HG02938 (cell line): ENCODE results near the gene RAP1GAP2.
"Not testable (repeated sequence)": the region's sequence is repeated elsewhere in the genome, so short reads cannot be mapped to it uniquely, and the experiment has no call there.

Source experiments
- ATAC-seq: cut with Tn5 transposase; IDR thresholded peaks from one replicate; pipeline ENCODE4 v1.9.1; 2021; ENCODE audit warnings: mild to moderate bottlenecking, moderate library complexity; ENCODE audit not compliant: unreplicated experiment

Gene RAP1GAP2

GRCh38 chr17:2964028-2964356 lies 167.8 kb downstream of the RAP1GAP2 start:
- ATAC-seq = no peak

DNA sequence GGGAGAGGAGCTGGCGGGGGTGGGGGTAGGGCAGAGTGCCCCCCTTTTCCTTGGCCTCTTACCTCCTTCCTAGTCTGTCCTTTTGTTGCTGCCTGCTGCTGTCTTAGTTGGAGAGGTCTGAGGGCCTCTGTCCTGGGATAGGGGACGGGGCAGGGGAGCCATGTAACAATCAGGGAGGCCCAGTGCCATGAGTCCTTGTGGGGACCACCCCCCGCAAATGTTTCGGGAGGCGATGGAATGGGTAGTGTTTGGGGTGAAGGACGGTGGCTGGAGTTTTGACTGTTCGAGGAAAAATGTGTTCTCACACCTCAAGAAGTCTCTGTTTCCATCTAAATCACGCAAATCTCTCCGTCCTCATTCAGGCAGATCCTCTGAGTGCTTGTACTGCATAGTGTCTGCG lies 168.1 kb downstream of the RAP1GAP2 start:
- no peak for ATAC-seq

GRCh38 chr17:2964831-2965230 lies 168.6 kb downstream of the RAP1GAP2 start:
- no peak for ATAC-seq

GRCh38 chr17:2965621-2966595 lies 169.7 kb downstream of the RAP1GAP2 start:
- no peak for ATAC-seq

GRCh38 chr17:2967515-2967914 lies 171.3 kb downstream of the RAP1GAP2 start:
- ATAC-seq = no peak

GRCh38 chr17:2971851-2972250 lies 175.6 kb downstream of the RAP1GAP2 start:
- no peak for ATAC-seq

DNA sequence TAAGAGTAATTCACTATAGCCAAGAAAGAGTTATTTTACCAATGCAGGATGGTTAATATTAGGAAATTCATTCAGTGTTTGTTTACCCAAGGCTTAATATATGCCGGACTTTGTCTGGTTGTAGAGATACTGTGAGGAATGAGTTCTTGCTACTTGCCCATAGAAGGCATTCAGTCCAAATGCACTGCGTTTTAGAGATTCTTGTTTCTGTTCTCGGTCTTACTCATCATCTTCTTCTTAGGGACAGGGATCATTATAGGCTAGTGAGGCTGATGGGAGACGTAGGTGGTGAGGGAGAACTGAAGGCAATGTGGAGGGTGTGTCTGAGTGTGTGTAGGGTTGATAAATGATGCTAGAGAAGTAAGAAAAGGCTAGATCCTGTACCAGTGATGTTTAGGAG lies 176.5 kb downstream of the RAP1GAP2 start:
- ATAC-seq = no peak

DNA sequence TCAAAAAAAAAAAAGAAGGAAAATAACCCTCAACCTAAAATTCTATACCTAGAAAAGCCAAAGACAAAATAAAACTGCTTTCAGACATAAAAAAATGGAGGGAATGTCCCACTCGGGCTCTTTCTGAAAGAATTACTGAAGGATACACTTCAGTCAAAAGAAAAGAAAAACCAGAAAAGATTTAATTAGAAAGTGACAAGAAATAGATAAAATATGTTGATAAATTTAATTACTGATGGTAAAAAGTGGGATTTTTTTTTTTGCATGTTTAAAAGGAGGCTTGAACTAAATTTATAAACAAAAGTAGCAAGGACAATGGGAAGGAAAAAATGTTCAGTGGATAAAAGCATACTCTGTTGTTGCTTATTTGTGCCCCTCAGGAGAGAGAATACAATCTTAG lies 178.1 kb downstream of the RAP1GAP2 start:
- no peak for ATAC-seq

DNA sequence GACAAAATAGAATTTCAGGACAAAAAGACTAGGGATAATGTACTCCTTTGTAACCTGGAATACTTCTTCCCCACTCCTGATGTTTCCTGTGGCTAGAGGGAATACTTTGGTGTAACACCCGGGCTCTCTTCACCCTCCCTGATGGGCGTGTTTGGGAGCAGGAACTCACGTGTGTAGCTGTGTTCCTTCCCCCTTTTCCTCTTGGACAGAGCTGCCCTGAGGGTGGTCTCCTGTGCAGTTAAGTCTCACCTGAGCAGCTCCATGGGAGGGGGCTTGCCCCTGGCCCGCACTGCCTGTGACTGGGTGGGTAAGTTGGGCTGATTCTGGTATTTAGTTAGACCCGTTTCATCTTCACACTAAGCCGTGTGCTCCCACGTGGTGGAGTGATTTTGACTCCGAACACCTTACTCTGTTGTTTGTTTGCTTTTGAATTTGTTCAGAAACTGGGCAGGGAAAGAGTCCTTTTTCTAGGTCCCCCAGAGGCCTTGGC lies 179.3 kb downstream of the RAP1GAP2 start:
- ATAC-seq = no peak

DNA sequence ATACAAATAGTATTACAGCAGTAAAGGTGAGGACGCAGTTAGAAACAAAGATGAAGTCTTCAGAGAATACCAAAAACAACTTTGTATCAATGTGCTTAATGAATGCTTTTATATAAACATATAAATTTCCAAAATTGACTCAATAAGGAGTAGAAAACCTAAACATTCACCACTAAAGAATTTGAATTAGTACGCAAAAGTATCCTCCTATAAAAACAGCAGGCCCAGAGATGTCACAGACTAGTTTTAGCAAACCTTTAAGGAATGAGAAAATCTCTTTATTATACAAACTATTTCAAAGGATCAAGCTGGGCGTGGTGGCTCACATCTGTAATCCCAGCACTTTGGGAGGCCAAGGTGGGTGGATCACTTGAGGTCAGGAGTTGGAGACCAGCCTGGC lies 180.9 kb downstream of the RAP1GAP2 start:
- ATAC-seq = no peak

GRCh38 chr17:2978116-2978515 lies 181.9 kb downstream of the RAP1GAP2 start:
- no peak for ATAC-seq

DNA sequence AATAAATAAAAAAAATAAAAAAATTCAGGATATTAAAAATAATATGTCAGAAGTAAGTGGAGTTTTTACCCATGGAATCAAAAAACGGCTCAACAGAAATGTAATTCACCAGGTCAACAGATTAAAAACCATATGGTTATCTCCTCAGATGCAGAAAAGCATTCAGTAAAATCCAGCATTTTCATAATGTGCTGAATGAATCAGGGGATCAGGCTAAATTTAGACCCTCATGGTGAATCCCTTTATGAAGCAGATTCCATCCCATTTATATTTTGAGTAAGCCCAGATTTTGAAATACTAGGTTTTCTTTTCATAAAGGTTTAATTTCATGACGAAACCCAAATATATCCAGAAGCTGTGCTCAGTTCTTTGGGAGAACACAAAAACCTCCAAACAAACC lies 182.8 kb downstream of the RAP1GAP2 start:
- no peak for ATAC-seq

DNA sequence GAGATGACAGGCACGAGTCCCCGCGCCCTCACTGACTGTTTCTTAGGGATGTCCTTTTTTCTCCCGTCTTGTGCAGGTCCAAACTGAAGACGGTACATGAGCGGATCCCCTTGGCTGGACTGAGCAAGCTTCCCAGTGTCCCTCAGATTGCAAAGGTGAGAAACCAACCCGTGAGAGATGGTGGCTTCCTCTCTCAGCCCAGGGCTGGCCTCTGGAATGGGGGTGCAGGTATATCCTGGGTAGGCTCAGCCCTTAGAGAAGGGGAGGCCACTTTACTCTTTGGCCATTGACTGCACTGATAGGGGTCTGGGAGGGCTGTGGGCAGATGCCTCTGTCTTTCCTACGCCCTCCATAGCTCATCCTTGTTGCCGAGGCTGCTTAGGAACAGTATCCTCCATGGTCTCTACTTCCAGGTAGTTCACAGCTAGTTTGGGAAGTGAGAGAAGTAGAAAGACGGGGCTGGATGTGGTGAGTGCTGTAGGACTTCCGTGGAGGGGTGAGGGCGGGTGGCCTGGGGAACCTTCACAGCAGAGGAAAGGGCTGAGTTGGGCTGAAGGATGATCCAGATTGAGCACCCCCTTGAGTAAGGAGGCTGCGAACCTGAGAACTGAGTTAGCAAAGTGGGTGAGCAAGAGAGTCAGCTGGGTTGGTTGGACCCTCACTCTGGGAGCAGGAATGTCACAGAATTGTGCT lies 184.1 kb downstream of the RAP1GAP2 start:
- ATAC-seq = no peak

DNA sequence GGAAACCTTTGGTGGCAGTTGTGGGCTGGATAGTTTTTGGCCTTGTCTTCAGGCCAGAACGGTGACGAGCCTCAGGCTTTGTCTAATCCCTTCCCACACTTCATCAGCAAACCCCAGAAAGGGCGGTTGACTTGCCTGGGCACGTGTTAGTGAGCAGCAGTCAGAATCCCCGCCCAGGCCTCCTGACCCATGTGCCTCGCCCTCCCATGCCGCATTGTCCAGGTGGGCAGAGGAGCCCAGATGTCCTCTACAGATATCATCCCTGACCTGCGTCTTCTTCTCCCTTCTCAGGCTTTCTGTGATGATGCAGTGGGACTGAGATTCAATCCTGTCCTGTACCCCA lies 184.6 kb downstream of the RAP1GAP2 start:
- no peak for ATAC-seq

- ATAC-seq = no peak
Observed at GRCh38 chr17:2981325-2981724, 185.1 kb downstream of the RAP1GAP2 start.

GRCh38 chr17:2982854-2983253 lies 186.6 kb downstream of the RAP1GAP2 start:
- ATAC-seq = no peak

DNA sequence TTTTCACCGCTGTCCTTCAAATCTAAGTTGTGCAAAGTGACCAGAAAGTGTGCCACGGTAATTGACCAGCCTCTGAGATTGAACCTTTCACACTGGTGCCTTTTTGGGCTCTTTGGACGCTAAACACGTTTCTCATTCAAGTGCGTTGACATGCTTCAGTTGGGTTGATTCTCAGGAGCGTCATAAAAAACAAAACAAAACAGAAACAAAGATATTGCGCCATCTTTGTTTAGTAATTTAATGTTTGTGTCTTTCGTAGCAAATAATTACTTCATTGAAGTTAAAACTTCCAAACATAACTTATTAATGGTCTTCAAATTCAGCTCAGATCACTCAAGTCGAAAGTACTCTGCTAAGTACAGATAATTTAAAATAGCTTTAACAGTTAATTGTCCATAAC lies 187.0 kb downstream of the RAP1GAP2 start:
- no peak for ATAC-seq

DNA sequence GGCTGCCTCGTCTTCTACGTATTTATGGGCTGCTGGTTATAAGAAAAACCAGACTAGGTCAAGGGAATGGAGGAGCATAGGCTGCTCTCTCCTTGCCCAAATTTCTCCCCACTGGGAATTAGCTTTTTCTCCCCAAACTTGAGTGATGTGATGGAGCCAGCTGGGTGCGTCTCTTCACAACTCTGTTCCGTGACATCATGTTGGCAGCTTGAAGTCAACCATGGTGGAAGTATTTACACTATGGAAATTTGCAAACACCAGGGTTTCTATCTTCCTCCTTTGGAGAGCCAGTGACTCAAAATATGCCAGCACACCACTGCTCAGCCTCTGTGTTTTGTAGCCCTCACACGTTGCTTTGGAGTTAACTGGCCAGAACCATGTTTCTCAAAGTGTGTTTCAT lies 189.1 kb downstream of the RAP1GAP2 start:
- no peak for ATAC-seq

DNA sequence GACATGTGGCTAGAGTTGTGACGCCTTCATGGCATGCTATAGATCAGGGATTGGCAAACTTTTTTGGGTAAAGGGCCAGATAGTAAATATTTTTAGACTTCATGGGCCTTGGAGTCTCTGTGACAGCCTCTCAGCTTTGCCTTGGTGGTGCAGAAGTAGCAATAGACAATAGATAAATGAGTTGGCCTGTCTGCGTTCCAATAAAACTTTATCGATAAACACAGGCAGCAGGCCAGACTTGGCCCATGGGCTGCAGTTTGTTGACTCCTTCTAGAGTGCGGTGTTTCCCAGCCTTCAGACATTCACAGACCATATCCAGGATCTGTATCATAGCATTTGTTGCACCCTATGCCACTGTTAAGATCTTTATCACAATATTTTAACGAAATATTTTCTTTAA lies 190.7 kb downstream of the RAP1GAP2 start:
- no peak for ATAC-seq

DNA sequence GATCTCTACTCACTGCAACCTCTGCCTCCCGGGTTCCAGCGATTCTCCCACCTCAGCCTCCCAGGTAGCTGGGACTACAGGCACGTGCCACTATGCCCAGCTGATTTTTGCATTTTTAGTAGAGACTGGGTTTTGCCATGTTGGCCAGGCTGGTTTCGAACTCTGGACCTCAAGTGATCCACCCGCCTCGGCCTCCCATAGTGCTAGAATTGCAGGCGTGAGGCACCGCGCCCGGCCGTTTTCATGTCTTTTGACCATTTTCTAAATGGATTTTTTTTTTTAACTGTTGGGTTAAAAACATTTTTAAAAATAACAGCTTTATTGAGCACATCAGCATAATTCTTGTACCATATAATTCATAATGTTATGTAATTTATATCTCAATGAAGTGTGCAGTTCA lies 193.2 kb downstream of the RAP1GAP2 start:
- ATAC-seq = not testable (repeated sequence)

DNA sequence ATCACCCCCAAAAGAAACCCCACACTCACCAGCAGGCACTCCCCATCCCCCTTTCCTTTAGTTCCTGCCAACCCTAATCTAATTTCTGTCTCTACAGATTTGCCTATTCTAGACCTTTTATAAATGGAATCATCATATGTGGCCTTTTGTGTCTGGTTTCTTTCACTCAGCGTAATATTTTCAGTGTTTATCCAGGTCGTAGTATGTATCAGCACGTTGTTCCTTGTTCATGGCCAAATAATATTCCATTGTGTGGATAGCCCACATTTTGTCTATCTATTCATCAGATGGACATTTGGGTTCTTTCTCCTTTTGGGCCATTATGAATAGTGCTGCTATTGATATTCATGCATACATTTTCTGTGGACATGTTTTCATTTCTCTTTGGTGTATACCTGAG lies 193.6 kb downstream of the RAP1GAP2 start:
- ATAC-seq = no peak

- ATAC-seq = no peak
Observed at GRCh38 chr17:2990396-2990795, 194.2 kb downstream of the RAP1GAP2 start.
